NCI-H774 (cell line): Measurements from ENCODE around the gene DOLPP1.

Source experiments
- DNase-seq: peaks from one replicate; lab custom pipeline; 2025; lab: John Stamatoyannopoulos, UW

The DOLPP1 gene

DNA sequence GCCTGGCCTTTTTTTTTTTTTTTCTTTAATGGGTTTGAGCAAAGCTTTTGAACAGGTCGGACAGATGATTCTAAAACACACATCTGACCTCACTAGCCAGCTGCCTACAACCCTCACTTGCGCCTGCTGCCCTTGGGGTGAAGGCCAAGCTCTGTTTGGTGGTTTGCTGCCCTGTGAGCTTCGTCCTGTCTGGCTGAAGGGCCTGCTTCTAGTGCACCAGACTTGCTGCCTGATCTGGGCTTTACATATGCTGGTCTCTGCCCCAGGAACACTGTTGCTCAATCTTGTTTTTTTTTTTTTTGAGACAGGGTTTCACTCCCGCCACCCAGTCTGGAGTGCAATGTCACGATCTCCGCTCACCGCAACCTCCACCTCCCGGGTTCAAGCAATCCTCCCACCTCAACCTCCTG, 16.4 kb upstream of the DOLPP1 start:
- DNase-seq: no peak

- DNase-seq: no peak
Measured at GRCh38 chr9:129068110-129068509, 12.8 kb upstream of the DOLPP1 start.

DNA sequence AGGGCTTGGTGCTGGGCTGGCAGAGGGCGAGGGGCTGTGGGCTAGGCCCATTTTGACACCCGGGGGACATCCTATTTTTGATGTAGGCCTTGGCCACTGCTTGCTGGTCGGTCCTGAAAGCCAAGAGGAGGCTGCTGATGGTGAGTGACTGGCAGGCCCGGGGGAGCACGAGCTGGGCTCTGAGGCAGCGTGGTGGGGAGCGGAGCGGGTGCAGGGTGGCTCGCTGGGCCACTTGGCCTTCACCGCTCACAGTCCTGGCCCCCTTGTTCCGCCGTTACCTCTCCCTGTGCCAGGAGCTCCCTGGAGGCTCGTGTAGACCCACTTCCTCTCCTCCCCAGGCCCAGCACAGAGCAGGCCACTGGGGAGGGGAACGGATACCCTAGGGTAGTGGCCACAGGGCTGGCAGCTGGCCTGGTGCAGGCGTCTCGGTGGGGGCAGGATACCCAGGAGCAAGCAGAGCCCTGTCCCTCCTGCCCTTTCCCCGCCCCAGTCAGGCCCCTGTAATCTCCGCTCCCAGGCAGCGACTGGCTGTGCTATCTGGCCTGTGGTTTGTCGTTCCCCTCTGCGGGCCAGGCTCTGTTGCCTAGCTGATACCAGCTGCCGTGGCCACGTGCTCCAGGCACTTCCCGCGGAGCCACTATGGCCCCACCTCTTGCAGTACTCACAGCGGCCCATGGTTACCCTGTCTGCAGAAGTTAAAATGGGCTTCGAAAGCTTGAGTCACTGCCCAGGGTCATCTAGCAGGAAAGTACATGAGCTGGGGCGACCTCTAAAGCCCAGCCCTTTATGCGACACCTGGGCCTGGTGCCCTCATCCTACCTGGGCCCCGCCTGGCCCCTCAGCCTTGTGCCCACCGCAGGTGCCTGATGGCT, 11.7 kb upstream of the DOLPP1 start:
- no peak for DNase-seq

DNA sequence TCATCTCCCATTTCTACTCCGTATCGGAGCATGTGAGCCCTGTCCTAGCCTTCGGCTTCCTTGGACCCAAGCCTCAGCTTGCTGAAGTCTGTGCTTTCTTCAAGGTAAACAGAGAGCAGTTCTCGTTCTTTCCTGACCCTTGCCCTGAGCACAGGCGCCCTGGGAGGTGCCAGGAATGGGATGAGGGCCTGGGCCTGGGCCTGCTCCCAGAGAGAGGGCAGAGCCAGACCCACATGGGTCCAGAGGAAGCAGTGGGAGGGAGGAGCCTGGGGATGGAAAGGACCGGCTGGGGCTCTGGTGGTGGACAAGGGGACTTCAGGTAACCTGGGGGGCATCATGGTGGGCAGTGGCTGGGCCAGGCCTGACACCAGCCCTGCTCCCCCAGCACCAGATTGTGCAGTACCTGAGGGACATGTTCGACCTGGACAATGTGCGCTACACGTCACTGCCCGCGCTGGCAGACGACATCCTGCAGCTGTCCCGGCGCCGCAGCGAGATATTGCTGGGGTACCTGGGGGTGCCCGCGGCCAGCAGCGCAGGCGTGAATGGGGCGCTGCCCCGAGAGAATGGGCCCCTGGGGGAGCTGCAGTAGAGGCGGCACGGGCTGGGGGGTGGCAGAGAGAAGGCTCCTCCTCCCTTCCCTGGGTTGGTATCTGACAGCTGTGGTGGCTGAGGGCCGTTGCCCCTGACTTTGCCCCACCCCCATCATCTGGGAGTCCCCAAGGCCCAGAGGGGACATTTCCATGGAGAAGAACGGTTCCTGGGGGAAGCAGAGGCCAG, 10.9 kb upstream of the DOLPP1 start:
- DNase-seq: no peak

- no peak for DNase-seq
Measured at GRCh38 chr9:129070696-129071525, 10.0 kb upstream of the DOLPP1 start.

DNA sequence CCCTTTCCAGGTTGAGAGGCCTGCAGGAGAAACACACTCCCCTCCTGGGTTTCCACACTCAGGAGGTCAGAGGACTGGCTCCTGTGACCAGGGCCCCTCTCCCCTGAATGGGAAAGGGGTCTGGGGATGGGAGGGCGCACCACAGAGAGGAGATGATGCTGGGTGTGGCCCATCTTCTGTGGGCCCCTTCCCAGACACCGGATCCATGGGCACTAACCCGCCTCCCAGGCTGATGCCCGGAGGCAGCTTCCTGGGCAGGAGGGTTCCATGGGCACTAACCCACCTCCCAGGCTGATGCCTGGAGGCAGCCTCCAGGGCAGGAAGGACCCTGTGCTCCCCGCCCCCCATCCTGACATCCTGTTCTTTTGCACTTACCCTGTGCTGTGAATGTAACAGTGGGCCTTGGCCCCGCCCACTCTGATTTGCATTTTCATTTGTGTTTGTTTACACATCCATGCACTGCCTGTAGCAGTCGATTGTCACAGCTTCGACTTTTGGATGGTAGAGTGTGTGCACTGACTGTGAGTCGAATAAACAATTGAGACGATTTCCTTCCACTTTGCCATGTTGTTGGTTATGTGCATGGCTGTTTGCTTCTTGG, 9.3 kb upstream of the DOLPP1 start:
- no peak for DNase-seq

GRCh38 chr9:129072171-129072570, 8.7 kb upstream of the DOLPP1 start:
- no peak for DNase-seq

GRCh38 chr9:129073404-129073803, 7.5 kb upstream of the DOLPP1 start:
- DNase-seq: no peak

DNA sequence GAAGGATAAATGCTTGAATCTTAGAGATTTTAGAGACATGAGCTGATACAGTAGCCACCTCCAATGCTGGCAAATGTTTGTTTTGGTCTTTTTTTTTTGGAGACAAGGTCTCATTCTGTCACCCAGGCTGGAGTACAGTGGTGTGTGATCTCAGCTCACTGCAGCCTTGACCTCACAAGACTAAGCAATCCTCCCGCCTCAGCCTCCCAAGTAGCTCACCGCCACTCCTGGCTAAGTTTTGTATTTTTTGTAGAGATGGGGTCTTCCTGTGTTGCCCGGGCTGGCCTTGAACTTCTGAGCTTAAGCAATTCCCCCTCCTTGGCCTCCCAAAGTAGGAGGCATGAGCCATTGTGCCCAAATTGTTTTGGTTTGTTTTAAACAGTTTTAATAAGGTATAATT, 6.8 kb upstream of the DOLPP1 start:
- DNase-seq: no peak

- DNase-seq: no peak
Measured at GRCh38 chr9:129075996-129076639, 4.8 kb upstream of the DOLPP1 start.

- no peak for DNase-seq
Measured at GRCh38 chr9:129076640-129077037, 4.3 kb upstream of the DOLPP1 start.

- no peak for DNase-seq
Measured at GRCh38 chr9:129077236-129077635, 3.7 kb upstream of the DOLPP1 start.

DNA sequence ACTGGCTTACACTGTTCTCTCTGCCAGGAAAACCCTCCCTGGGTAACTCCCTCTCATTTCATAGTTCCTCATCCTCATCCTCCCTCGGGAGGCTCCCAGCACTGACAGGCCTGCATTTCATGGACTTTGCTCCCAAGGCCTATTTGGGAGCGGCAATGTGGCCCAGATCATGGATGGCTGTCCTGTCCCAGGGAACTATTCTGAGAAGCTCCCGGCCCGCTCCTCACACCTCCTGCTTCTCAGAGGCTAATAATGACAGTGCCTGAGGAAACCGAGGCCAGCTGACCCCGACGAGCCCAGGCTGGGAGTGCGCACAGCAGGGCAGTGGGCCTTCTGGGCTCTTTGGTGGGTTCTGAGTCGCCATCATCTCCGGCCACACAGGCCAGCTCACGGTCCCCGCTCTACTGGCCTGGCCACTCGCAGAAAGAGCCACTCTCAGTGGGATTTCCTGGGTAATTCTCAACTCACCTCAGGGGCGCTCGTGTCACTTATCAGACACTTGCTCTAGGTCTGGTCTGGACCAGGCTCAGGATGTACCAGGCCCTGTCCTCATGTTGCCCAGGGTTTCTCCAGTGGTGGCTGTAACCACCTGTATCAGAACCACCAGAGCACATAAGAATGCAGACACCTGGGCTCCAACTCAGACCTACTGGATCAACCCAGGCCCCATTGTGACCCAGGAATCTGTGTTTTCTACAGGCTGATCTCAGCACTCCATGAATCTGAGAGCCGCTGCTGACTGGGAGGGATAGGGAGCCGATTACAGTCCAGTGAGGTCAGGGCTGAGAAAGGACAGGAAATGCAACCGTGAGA, 2.0 kb upstream of the DOLPP1 start:
- DNase-seq: no peak

DNA sequence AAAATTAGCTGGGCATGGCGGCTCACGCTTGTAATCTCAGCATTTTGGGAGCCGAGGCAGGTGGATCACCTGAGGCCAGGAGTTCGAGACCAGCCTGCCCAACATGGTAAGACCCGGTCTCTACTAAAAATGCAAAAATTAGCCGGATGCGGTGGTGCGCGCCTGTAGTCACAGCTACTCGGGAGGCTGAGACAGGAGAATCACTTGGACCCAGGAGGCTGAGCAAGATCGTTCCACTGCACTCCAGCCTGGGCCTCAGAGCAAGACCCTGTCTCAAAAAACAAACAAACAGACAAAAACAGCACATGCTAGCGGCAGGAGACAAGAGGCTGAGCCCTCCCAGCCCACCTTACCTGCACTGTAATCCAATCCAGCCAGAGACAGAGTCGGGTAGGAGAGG, 1.1 kb upstream of the DOLPP1 start:
- no peak for DNase-seq

- no peak for DNase-seq
Measured at GRCh38 chr9:129080298-129080600, 662 bp upstream of the DOLPP1 start.

- DNase-seq: no peak
Measured at GRCh38 chr9:129081388-129081904, 535 bp downstream of the DOLPP1 start.

- no peak for DNase-seq
Measured at GRCh38 chr9:129084087-129084486, 3.2 kb downstream of the DOLPP1 start.

DNA sequence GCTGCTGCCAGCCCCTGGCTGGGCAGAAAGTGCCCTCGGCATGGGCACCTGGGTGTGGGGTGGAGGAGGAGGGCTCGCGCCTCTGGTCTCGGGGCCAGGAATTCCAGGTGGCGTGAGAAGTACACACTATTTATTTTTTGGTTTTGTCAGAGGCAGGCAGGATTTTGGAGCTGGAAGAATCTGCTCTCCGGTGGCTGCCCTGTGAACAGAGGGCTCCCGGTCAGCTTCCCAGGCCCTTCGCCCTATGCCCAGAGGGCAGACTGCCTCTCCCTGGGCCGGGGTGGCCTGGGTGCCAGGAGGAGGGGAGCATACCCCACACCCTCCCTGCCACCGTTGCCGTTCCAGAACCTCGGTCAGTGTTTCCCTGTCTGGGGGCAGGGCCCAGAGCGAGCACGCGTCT, 8.3 kb downstream of the DOLPP1 start:
- DNase-seq: no peak

GRCh38 chr9:129093602-129094386, 12.9 kb downstream of the DOLPP1 start:
- no peak for DNase-seq
